Bronchial smooth muscle cell (primary cell): Measurements from ENCODE around the gene SIRPG. TPM values are rescaled to one million over a fixed set of nuclear protein-coding genes. Genes with fewer than 3 reads are reported as not detected.

Experiments
- total RNA-seq: library from RNA; depleted of rRNA; stranded (reverse); fragments of >200 nt; gene quantifications from 2 replicates; pipeline ENCODE4 v1.2.1, GENCODE V29; 2014

Gene SIRPG
- total RNA-seq: not detected in 2 replicates

GRCh38 chr20:1657556-1658334 is at the start of gene SIRPG:
SIRPG (minus strand) TSS chr20:1657779; CDS start chr20:1657714, 65 bp downstream.

GRCh38 chr20:1619861-1620444 is 37.6 kb downstream of the SIRPG start, which contains the start of gene SIRPB1:
SIRPB1 (minus strand) TSS chr20:1620009; CDS start chr20:1619944, 65 bp downstream.

Other genes with a start within 250 kb of the SIRPG start
- 15.6 and 16.7 TPM in 2 replicates for gene NSFL1C, start 190.9 kb downstream of the SIRPG start, total RNA-seq
- not detected in 2 replicates for gene SIRPB2, start 166.4 kb downstream of the SIRPG start, total RNA-seq
- gene SIRPD, start 100.1 kb downstream of the SIRPG start, total RNA-seq: not detected in 2 replicates
- gene SIRPB1, start 37.8 kb downstream of the SIRPG start, total RNA-seq: 0.17 and 0.79 TPM in 2 replicates
- gene SIRPA, start 237.6 kb upstream of the SIRPG start, total RNA-seq: 6.6 and 8.2 TPM in 2 replicates